Stimulated activated CD8-positive, alpha-beta memory T cell treated with anti-CD3 and anti-CD28 coated beads, Interleukin-7, amount 100 ng/mL, for 48 hours (primary cell): ENCODE data around the gene FAM24A.

ENCODE experiments used
- DNase-seq, 2 donors: peaks; one replicate each; pipeline ENCODE4 v3.0.0-alpha.2; 2020; ENCODE audit warnings: low read depth in 1 of 2; ENCODE audit errors: extremely low read depth in 1 of 2

FAM24A gene

GRCh38 chr10:122930140-122930539 is 19.7 kb downstream of the FAM24A start:
- no peak for DNase-seq

DNA sequence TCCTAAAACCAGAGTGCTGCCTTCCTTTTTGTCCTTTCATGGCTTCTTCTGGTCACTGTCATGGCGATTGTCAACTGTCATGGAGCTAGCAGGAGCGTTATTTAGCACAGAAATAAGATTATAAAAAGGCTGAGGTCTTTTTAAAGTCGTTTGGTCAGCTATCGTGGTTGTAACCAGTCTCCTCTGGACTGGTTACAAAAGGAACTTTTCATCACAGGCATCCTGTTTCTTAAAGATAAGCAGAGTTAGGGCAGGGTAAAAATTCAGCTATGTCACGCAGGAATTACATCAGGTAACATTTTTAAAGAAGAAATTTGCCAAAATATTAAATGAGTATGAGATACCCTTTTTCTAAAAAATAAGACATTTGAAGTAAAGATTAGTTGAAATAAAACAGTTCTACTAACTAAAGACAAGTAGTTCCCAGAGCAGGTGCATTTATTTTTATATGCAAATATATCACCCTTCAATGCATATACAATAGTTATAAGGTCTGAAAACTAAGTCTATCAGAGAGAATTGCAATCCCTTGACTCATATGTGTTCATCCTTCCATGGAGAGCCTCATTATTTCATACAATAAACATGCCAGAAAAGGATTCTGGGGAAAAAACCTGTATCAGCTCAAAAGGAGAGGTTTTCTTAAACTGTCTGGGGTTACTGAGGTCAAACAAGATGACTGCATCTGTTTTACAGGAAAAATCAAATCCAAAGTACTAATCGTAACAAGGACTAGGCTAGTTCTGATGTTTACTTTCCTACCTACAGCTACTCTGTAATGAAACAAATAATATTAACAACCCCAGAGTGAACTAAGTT is 20.9 kb downstream of the FAM24A start:
- DNase-seq, result no peak

DNA sequence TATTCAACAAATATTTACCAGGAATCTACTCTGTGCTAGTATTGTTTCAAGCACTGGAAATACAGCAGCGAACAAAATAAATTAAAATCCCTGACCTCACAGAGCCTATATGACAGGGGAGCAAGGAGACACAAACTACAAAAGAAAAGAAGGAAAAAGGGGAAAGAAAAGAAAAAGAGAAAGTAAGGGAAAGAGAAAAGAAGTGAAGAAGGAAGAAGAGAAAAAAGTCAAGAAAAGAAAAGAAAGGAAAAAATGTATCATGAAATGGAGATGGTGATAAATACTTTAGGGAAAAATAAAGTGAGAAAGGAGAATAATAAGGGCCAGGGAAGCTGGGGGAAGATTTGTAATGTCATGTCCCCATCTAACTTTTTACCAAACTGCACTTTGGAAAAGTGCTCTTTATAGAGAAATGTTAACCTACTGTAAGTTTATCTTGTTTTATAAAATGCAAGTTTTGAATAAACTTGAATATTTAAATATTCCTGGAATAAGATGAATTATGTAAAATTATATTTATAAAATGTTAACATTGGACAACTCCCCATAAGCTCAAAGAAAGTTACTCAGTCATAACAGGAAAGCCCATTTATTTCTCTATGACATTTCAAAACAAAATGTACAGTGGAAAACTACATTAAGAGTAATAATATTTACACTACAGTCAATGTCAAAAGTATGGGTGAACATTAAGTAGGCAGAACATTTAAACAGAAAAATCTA is 28.9 kb downstream of the FAM24A start:
- no peak for DNase-seq

DNA sequence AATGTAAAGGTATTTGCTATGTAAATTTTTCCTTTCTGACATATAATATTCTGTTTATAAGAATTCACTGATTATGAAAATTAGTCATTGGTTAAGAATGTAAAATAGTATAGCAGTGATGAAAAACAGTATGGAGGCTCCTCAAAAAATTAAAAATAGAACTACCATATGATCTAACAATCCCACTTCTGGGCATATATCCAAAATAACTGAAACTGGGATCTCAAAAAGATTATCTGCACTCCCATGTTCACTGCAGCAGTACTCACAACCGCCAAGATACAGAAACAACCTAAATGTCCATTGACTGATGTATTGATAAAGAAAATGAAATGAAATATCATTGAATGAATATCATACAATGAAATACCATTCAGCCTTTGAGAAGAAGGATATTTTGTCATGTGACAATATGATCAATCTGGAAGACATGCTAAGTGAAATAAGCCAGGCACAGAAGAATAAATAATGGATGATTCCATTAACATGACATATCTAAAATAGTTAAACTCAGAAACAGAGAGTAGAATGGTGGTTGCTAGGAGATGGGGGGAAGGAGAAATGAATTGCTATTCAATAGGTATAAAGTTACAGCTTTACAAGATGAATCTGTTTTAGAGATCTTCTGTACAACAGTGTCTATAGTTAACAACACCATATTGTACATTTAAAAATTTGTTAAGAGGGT is 29.6 kb downstream of the FAM24A start:
- no peak for DNase-seq

DNA sequence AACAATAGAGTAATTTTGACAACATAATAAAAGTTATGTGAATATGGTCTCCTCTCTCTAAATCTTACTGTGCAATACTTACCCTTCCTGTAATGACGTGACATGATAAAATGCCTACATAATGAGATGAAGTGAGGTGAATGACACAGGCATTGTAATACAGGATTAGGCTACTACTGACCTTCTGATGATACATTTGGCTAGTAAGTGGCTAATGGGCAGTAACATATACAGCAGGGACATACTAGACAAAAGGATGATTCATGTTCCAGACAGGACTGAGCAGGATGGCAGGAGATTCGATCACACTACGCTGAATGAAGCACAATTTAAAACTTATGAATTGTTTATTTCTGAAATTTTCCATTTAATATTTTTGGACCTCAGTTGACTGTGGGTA is 38.9 kb downstream of the FAM24A start:
- DNase-seq, result no peak

DNA sequence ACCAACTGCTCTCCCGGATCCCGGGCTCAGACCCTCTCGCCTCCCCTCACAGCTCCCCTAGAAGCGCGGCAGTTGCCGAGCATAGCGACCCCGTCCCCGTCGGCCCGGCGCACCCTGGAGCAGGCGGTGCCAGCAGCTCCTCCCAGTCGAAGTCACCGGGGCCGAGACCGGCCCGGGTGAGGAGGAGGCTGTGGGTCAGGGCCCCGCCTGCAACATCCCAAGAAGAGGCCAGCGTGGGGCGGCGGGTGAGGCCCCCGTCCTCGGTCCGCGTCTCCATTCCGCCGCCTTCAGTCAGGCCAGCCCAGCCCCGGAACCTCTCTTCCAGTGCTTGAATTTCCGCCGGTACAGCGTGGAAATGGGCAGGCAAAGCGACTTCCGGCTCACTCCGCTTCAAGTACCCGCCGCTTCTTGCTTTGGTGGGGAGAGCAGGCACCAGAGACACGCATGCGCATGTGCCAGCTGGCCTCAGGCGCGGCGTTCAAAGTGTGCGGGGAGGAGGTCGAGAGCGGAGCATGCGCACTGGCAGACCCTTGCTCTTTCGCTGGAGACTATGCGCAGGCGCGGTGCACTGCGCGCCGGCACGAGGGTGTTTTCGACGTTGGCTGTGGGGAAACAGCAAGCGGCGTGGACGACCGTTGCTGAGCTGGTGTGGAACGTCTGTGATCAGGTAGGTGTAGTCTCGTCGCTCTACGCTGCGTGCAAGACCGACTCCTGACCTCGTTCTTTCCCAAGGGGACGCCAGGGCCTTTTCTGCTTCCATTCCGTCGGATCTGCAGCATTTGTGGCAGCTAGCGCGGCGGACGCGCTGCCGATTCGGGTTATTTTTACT is 43.7 kb downstream of the FAM24A start, which contains the start of gene C10orf88:
TSS of gene C10orf88 (minus strand) at position 326 of the 829 bp plus-strand sequence. CDS start at position 277, 49 bp downstream.
- peak; percentile 90 to 97 for DNase-seq

- no peak for DNase-seq
Observed at GRCh38 chr10:122954731-122955050, 44.3 kb downstream of the FAM24A start.

DNA sequence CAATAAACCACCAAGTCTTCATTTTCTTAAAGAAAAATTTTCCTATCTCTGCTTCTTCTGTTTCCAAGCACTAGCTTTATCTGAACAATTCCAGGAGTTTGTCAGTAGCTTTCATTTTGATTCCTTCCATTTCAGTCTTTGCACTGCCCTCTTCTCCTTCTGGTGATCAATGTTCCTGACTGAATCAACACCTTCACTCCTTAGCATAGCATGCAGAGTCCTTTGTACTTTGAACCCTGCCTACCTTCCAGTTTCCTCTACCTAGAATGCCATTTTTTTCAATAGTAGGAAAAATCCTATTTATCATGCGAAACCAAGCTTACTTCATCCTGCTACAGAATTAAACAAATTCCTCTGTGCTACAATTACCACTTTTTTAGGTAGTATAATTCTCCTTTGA is 45.5 kb downstream of the FAM24A start:
- DNase-seq, result no peak

DNA sequence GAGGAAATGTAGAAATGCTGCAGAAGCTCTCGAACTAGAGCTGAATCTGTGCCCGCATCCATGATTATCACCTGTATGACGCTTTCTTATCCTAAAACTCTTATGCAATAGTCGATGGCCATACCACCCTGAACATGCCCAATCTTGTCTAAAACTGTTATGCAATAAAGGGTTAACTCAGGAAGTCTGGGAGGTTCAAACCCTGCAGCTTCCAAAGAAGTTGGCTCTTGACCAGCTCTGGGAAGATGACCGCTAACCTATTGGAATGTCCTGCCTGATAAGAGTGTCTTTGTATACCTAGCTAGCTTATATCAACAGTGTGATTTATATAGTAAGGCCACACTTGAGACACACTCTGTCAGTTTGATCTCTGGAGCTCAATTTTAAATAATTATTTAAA is 47.1 kb downstream of the FAM24A start:
- no peak for DNase-seq

GRCh38 chr10:122962405-122962804 is 52.0 kb downstream of the FAM24A start:
- no peak for DNase-seq
